GM13977 (cell line): ENCODE measurements around the gene NDC1.

ENCODE experiments used
- DNase-seq: peaks from one replicate; pipeline ENCODE4 v3.0.0; 2012; ENCODE audit warnings: low spot score
- in situ Hi-C: fragments of 300-500 bp; cut with MboI; formaldehyde crosslinking; loops from one replicate; pipeline ENCODE4 v1.12.0; 2022; ENCODE audit warnings: low sequenced_read_pairs, low pct_unique_long_range_greater_than_20kb, mixed read lengths, inconsistent platforms; ENCODE audit not compliant: unreplicated experiment
- TF ChIP-seq, protein P1 (sequence below): IDR thresholded peaks from 2 replicates; pipeline ENCODE4 v1.5.1; 2012; ENCODE audit warnings: mild to moderate bottlenecking, control low read depth; ENCODE audit not compliant: insufficient read depth; ENCODE audit errors: extremely low read depth, missing control alignments

NDC1 gene

GRCh38 chr1:53810497-53810896 lies 27.6 kb downstream of the NDC1 start:
- DNase-seq, result no peak
- in situ Hi-C loops, result no loop called here
- TF ChIP-seq, protein P1, sequence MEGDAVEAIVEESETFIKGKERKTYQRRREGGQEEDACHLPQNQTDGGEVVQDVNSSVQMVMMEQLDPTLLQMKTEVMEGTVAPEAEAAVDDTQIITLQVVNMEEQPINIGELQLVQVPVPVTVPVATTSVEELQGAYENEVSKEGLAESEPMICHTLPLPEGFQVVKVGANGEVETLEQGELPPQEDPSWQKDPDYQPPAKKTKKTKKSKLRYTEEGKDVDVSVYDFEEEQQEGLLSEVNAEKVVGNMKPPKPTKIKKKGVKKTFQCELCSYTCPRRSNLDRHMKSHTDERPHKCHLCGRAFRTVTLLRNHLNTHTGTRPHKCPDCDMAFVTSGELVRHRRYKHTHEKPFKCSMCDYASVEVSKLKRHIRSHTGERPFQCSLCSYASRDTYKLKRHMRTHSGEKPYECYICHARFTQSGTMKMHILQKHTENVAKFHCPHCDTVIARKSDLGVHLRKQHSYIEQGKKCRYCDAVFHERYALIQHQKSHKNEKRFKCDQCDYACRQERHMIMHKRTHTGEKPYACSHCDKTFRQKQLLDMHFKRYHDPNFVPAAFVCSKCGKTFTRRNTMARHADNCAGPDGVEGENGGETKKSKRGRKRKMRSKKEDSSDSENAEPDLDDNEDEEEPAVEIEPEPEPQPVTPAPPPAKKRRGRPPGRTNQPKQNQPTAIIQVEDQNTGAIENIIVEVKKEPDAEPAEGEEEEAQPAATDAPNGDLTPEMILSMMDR, result no peak

DNA sequence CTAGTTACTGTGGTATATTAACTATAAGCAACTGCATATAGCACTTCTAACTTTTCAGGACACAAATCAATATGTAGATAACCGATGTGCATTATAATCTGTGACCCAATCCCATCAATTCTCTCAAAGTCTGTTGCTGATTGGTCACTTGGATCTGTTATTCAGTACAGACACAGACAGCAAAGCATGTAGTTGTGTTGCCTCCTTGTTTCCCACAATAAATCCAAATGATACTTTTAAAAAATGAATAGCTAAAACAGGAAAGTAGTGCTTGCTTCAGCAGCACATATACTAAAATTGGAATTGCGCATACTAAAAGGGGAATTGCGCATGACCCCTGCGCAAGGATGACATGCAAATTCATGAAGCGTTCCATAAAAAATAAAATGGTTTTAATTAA lies 28.1 kb downstream of the NDC1 start:
- in situ Hi-C loops, result no loop called here
- TF ChIP-seq, protein P1, result no peak
- no peak for DNase-seq

- in situ Hi-C loops, result no loop called here
- TF ChIP-seq, protein P1, result no peak
- no peak for DNase-seq
Observed at GRCh38 chr1:53807916-53808315, 30.2 kb downstream of the NDC1 start.

- TF ChIP-seq, protein P1, result no peak
- no peak for DNase-seq
- in situ Hi-C loops, result no loop called here
Observed at GRCh38 chr1:53804791-53805505, 33.1 kb downstream of the NDC1 start.

DNA sequence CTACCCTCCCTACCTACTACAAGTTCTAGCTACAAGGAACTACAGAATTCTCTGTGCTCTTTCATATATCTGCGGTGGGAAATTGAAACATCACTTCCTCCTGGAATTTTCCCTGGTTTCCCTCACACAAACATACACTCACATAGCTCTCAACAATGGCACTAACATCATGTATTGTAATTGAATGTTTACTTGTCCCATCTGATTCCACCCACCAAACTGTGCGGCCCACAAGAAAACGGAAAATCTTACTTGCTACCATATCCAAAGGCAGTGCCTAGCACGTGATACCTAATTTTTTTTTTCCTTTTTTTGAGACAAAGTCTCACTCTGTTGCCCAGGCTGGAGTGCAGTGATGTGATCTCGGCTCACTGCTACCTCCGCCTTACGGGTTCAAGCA lies 33.9 kb downstream of the NDC1 start:
- in situ Hi-C loops, result no loop called here
- no peak for DNase-seq
- TF ChIP-seq, protein P1, result no peak

DNA sequence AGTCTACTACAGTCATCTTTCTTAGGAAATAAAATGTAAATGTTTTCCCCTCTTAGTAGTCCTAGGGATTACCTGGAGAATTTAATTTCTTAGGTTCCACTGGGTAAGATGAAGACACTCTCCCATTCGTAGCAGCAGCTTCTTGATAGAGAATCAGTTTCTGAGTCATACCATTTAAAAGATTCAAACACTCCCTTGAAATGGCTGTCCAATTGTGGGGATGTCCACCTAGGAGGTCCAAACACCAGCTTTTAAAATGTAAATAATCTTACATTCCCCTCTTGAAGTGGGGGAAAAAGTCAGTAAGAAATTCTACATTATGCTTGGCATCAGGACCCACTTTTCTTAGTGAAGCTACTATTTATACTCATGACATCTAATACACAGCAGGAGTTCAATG lies 37.5 kb downstream of the NDC1 start:
- TF ChIP-seq, protein P1, result no peak
- in situ Hi-C loops, result no loop called here
- DNase-seq, result no peak
